H9 (cell line): ENCODE measurements around the gene PLPPR5. TPM values are rescaled to one million over a fixed set of nuclear protein-coding genes. Genes with fewer than 3 reads are reported as not detected.

ENCODE experiments used
- DNase-seq: peaks from one replicate; pipeline ENCODE4 v3.0.0-alpha.2; 2017
- H2AFZ ChIP-seq: one replicate; pipeline ENCODE4 v1.6.1; 2013; ENCODE audit warnings: mild to moderate bottlenecking, low read length, control low read depth, moderate library complexity
- H2AK5ac ChIP-seq: 2 replicates; pipeline ENCODE4 v1.6.1; 2013; ENCODE audit warnings: low read length, control low read depth, mixed read lengths; ENCODE audit not compliant: insufficient read length
- H2BK120ac ChIP-seq: one replicate; pipeline ENCODE4 v1.6.1; 2013; ENCODE audit warnings: low read depth, mild to moderate bottlenecking, low read length, control low read depth, inconsistent platforms; ENCODE audit not compliant: poor library complexity, severe bottlenecking
- H2BK12ac ChIP-seq: 2 replicates; pipeline ENCODE4 v1.6.1; 2013; ENCODE audit warnings: low read length, control low read depth, mixed read lengths, low read depth; ENCODE audit not compliant: insufficient read length
- H2BK15ac ChIP-seq: 2 replicates; pipeline ENCODE4 v1.6.1; 2013; ENCODE audit warnings: low read depth, low read length, control low read depth
- H2BK20ac ChIP-seq: one replicate; pipeline ENCODE4 v1.6.1; 2013; ENCODE audit warnings: low read depth, mild to moderate bottlenecking, low read length, control low read depth, inconsistent platforms; ENCODE audit not compliant: poor library complexity, severe bottlenecking
- H2BK5ac ChIP-seq: 2 replicates; pipeline ENCODE4 v1.6.1; 2013; ENCODE audit warnings: low read length, control low read depth, mixed read lengths; ENCODE audit not compliant: insufficient read length
- H3K14ac ChIP-seq: 2 replicates; pipeline ENCODE4 v1.6.1; 2013; ENCODE audit warnings: low read length, control low read depth; ENCODE audit not compliant: insufficient read depth
- H3K18ac ChIP-seq: 2 replicates; pipeline ENCODE4 v1.6.1; 2013; ENCODE audit warnings: low read depth, mild to moderate bottlenecking, mixed read lengths, low read length, control low read depth; ENCODE audit not compliant: insufficient read length
- H3K23ac ChIP-seq: 2 replicates; pipeline ENCODE4 v1.6.1; 2013; ENCODE audit warnings: low read length, control low read depth, mixed read lengths, low read depth; ENCODE audit not compliant: insufficient read length
- H3K23me2 ChIP-seq: 2 replicates; pipeline ENCODE4 v1.6.1; 2013; ENCODE audit warnings: low read depth, mild to moderate bottlenecking, mixed read lengths, low read length, control low read depth; ENCODE audit not compliant: insufficient read length, poor library complexity, severe bottlenecking
- H3K27ac ChIP-seq: 2 replicates; pipeline ENCODE4 v1.5.1; 2013; ENCODE audit warnings: low read length, control low read depth, mixed read lengths, low read depth; ENCODE audit not compliant: insufficient read length
- H3K27me3 ChIP-seq: 2 replicates; pipeline ENCODE4 v1.6.1; 2013; ENCODE audit warnings: low read length, control low read depth, inconsistent platforms; ENCODE audit not compliant: insufficient read depth
- H3K4ac ChIP-seq: 2 replicates; pipeline ENCODE4 v1.6.1; 2013; ENCODE audit warnings: low read depth, mild to moderate bottlenecking, control low read depth, inconsistent platforms, low read length, moderate library complexity
- H3K4me1 ChIP-seq: 2 replicates; pipeline ENCODE4 v1.6.1; 2013; ENCODE audit warnings: low read length, control low read depth, inconsistent platforms; ENCODE audit not compliant: insufficient read depth
- H3K4me2 ChIP-seq: 2 replicates; pipeline ENCODE4 v1.6.1; 2013; ENCODE audit warnings: low read length, control low read depth, mixed read lengths; ENCODE audit not compliant: insufficient read length, insufficient read depth
- H3K56ac ChIP-seq: 2 replicates; pipeline ENCODE4 v1.6.1; 2013; ENCODE audit warnings: low read depth, mild to moderate bottlenecking, mixed read lengths, low read length, control low read depth; ENCODE audit not compliant: insufficient read length
- H3K79me1 ChIP-seq: 2 replicates; pipeline ENCODE4 v1.6.1; 2013; ENCODE audit warnings: low read depth, mild to moderate bottlenecking, moderate library complexity, low read length, control low read depth, inconsistent platforms; ENCODE audit not compliant: insufficient read depth, poor library complexity, severe bottlenecking
- H3K79me2 ChIP-seq: 2 replicates; pipeline ENCODE4 v1.6.1; 2013; ENCODE audit warnings: low read length, control low read depth, inconsistent platforms; ENCODE audit not compliant: insufficient read depth
- H3K9ac ChIP-seq: 2 replicates; pipeline ENCODE4 v1.6.1; 2013; ENCODE audit warnings: low read length, control low read depth, mixed read lengths; ENCODE audit not compliant: insufficient read length; ENCODE audit errors: extremely low read depth
- H3K9me3 ChIP-seq: one replicate; pipeline ENCODE4 v1.6.1; 2013; ENCODE audit warnings: low read depth, low read length, inconsistent platforms; ENCODE audit not compliant: control insufficient read depth
- H3T11ph ChIP-seq: one replicate; pipeline ENCODE4 v1.6.1; 2013; ENCODE audit warnings: mild to moderate bottlenecking, low read length, control low read depth, inconsistent platforms
- H4K20me1 ChIP-seq: one replicate; pipeline ENCODE4 v1.6.1; 2013; ENCODE audit not compliant: control insufficient read depth, insufficient read length, insufficient read depth
- H4K5ac ChIP-seq: 2 replicates; pipeline ENCODE4 v1.6.1; 2013; ENCODE audit warnings: low read depth, mild to moderate bottlenecking, mixed read lengths, low read length, control low read depth; ENCODE audit not compliant: insufficient read length
- H4K8ac ChIP-seq: replicated peaks from 2 replicates; pipeline ENCODE4 v1.6.1; 2013; ENCODE audit warnings: low read length, control low read depth, mixed read lengths, low read depth; ENCODE audit not compliant: insufficient read length
- H4K91ac ChIP-seq: 2 replicates; pipeline ENCODE4 v1.6.1; 2013; ENCODE audit warnings: low read depth, mild to moderate bottlenecking, moderate library complexity, mixed read lengths, low read length, control low read depth; ENCODE audit not compliant: insufficient read length
- H3K27ac Mint-ChIP-seq, 3 experiments: 2 replicates in 2 of 3; 3 replicates in 1 of 3; pipeline ENCODE4 v1.8.0; 2020 to 2021; ENCODE audit warnings: mixed read lengths in 3 of 3, mild to moderate bottlenecking in 1 of 3, moderate library complexity in 1 of 3
- H3K27me3 Mint-ChIP-seq: 2 replicates; pipeline ENCODE4 v1.8.0; 2021; ENCODE audit warnings: low read depth, mild to moderate bottlenecking, moderate library complexity, mixed read lengths
- H3K36me3 Mint-ChIP-seq, 3 experiments: 2 replicates in 2 of 3; 3 replicates in 1 of 3; pipeline ENCODE4 v1.8.0; 2020 to 2021; ENCODE audit warnings: low read depth in 3 of 3, mixed read lengths in 3 of 3; ENCODE audit not compliant: insufficient read depth in 1 of 3
- H3K4me1 Mint-ChIP-seq, 2 experiments: 2 replicates each; pipeline ENCODE4 v1.8.0; 2020; ENCODE audit warnings: mixed read lengths in 2 of 2
- H3K4me3 Mint-ChIP-seq, 2 experiments: 2 replicates in 1 of 2; 3 replicates in 1 of 2; pipeline ENCODE4 v1.8.0; 2020 to 2021; ENCODE audit warnings: mild to moderate bottlenecking in 2 of 2, mixed read lengths in 2 of 2, moderate library complexity in 1 of 2
- H3K9me3 Mint-ChIP-seq, 2 experiments: 2 replicates in 1 of 2; 3 replicates in 1 of 2; pipeline ENCODE4 v1.8.0; 2020; ENCODE audit warnings: mild to moderate bottlenecking in 2 of 2, mixed read lengths in 2 of 2, moderate library complexity in 1 of 2
- WGBS: extraction: QIAGEN DNeasy Blood & Tissue Kit; methylation state at CpG from one replicate; pipeline ENCODE4 v1.1.7; 2013; ENCODE audit warnings: missing lambda C conversion rate, low lambda C conversion rate, mixed read lengths; ENCODE audit not compliant: insufficient read length; ENCODE audit errors: extremely low coverage; 5-methylcytosine and 5-hydroxymethylcytosine counted together
- total RNA-seq: library from RNA; stranded (reverse); gene quantifications from 2 replicates; pipeline ENCODE4 v1.2.1, GENCODE V29; 2021
- TF ChIP-seq, protein P1 (sequence below): fragments of 200-600 bp; sonication (generic); conservative IDR thresholded peaks from 3 replicates; pipeline ENCODE4 v1.8.0; 2021; ENCODE audit warnings: antibody characterized with exemption, mild to moderate bottlenecking

Gene PLPPR5
- total RNA-seq, 1 experiment from 2014 or later: 1.4 TPM

DNA sequence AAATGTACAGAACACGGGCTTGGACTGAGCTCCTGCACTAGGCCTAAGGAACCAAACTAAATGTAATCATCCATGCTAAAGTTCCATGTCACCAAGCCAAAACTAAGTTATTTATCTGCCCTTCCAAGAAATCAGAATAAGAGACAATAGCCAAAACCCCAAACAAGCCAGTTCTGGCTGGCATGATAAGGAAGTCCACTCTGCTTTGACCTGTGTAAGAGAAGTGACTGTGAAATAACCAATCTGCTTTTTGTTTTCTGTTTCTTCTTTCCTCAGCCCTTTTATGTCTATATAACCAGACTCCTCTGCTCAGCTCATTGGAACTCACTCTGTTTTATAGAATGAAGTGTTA is 15.1 kb downstream of the PLPPR5 start:
- no peak overlapping the region for H2BK5ac ChIP-seq
- H3K9me3 ChIP-seq: no peaks in the 10 kb centered on the region
- H2BK20ac ChIP-seq: no peak overlapping the region
- no peaks in the 10 kb centered on the region for H3K79me2 ChIP-seq
- no CpG with 5 or more reads among the region's 1 CpG for WGBS
- no peak overlapping the region for H4K8ac ChIP-seq
- H2AFZ ChIP-seq: no peak overlapping the region
- Mint-ChIP-seq H3K27me3 (no peaks in the 10 kb centered on the region), H3K4me3 (no peak overlapping the region), H3K9me3 (no peaks in the 10 kb centered on the region; a peak in 1 of 5 replicates), H3K4me1 (peaks cover 11 to 13% of the 10 kb centered on the region in 2 experiments), H3K36me3 (no peaks in the 10 kb centered on the region), H3K27ac (no peak overlapping the region)
- H3K23me2 ChIP-seq: no peaks in the 10 kb centered on the region
- no peaks in the 10 kb centered on the region for H4K20me1 ChIP-seq
- H3K4ac ChIP-seq: no peak overlapping the region
- H3K4me2 ChIP-seq: no peak overlapping the region
- no peak overlapping the region for H2BK120ac ChIP-seq
- no peak for DNase-seq
- H3K4me1 ChIP-seq: no peaks in the 10 kb centered on the region
- H3K79me1 ChIP-seq: no peaks in the 10 kb centered on the region
- H2BK15ac ChIP-seq: no peak overlapping the region
- TF ChIP-seq, protein P1, sequence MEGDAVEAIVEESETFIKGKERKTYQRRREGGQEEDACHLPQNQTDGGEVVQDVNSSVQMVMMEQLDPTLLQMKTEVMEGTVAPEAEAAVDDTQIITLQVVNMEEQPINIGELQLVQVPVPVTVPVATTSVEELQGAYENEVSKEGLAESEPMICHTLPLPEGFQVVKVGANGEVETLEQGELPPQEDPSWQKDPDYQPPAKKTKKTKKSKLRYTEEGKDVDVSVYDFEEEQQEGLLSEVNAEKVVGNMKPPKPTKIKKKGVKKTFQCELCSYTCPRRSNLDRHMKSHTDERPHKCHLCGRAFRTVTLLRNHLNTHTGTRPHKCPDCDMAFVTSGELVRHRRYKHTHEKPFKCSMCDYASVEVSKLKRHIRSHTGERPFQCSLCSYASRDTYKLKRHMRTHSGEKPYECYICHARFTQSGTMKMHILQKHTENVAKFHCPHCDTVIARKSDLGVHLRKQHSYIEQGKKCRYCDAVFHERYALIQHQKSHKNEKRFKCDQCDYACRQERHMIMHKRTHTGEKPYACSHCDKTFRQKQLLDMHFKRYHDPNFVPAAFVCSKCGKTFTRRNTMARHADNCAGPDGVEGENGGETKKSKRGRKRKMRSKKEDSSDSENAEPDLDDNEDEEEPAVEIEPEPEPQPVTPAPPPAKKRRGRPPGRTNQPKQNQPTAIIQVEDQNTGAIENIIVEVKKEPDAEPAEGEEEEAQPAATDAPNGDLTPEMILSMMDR: no peak
- H3K18ac ChIP-seq: no peak overlapping the region
- H3K23ac ChIP-seq: no peak overlapping the region
- H4K5ac ChIP-seq: no peak overlapping the region
- H2BK12ac ChIP-seq: no peak overlapping the region
- H4K91ac ChIP-seq: no peak overlapping the region
- no peak overlapping the region for H3K27ac ChIP-seq
- no peaks in the 10 kb centered on the region for H3K27me3 ChIP-seq
- no peak overlapping the region for H2AK5ac ChIP-seq
- H3K9ac ChIP-seq: no peak overlapping the region
- H3K14ac ChIP-seq: no peak overlapping the region
- H3T11ph ChIP-seq: no peak overlapping the region
- no peak overlapping the region for H3K56ac ChIP-seq
